ENCODE data around the gene TARS1.

GRCh38 chr5:33432656-33433055 lies 8.1 kb upstream of the TARS1 start:
- no peak for TF ChIP-seq POLR2A (IDR thresholded peaks at IDR 0.05)
- TF ChIP-seq CTCF (IDR thresholded peaks at IDR 0.05 in 4 of 5, conservative IDR thresholded peaks at IDR 0.05 in 1 of 5): no peak

Measured in gastrocnemius medialis (tissue), 4 donors.